DOHH2 (cell line): ENCODE data around the gene MDM1.

Source experiments
- H3F3A ChIP-seq: fragments of 200-600 bp; sonication (generic), shearing (Covaris generic); 2 replicates; pipeline ENCODE4 v1.6.0; 2016; ENCODE audit warnings: antibody characterized with exemption, mild to moderate bottlenecking; ENCODE audit not compliant: control insufficient read depth, insufficient read depth
- H3K27ac ChIP-seq: fragments of 200-600 bp; sonication (generic); 2 replicates; pipeline ENCODE4 v1.5.1; 2014; ENCODE audit warnings: low read depth, mild to moderate bottlenecking, low read length, moderate library complexity
- H3K27me3 ChIP-seq: fragments of 200-600 bp; sonication (generic); 2 replicates; pipeline ENCODE4 v1.6.1; 2014; ENCODE audit warnings: mild to moderate bottlenecking, low read length, mixed read lengths; ENCODE audit not compliant: control insufficient read depth
- H3K36me3 ChIP-seq: fragments of 200-600 bp; sonication (generic); 2 replicates; pipeline ENCODE4 v1.6.1; 2014; ENCODE audit warnings: mild to moderate bottlenecking, low read length, moderate library complexity, mixed read lengths; ENCODE audit not compliant: control insufficient read depth
- H3K4me1 ChIP-seq: fragments of 200-600 bp; sonication (generic); 2 replicates; pipeline ENCODE4 v1.6.1; 2014; ENCODE audit warnings: mild to moderate bottlenecking, low read length, mixed read lengths; ENCODE audit not compliant: control insufficient read depth
- H3K4me2 ChIP-seq: fragments of 200-600 bp; sonication (generic); 2 replicates; pipeline ENCODE4 v1.6.0; 2014; ENCODE audit warnings: mild to moderate bottlenecking, low read length, moderate library complexity
- H3K4me3 ChIP-seq: fragments of 200-600 bp; sonication (generic); 2 replicates; pipeline ENCODE4 v1.5.1; 2014; ENCODE audit warnings: mild to moderate bottlenecking, low read length, mixed read lengths
- H3K79me2 ChIP-seq: fragments of 200-600 bp; sonication (generic); 2 replicates; pipeline ENCODE4 v1.6.1; 2014; ENCODE audit warnings: mild to moderate bottlenecking, low read length, mixed read lengths; ENCODE audit not compliant: control insufficient read depth
- H3K9me2 ChIP-seq: fragments of 200-600 bp; sonication (generic); replicated peaks from 2 replicates; pipeline ENCODE4 v1.6.1; 2014; ENCODE audit warnings: mild to moderate bottlenecking, low read length, mixed read lengths; ENCODE audit not compliant: control insufficient read depth
- H3K9me3 ChIP-seq: fragments of 200-600 bp; sonication (generic); 2 replicates; pipeline ENCODE4 v1.6.1; 2014; ENCODE audit warnings: antibody characterized with exemption, low read length, mixed read lengths; ENCODE audit not compliant: control insufficient read depth, insufficient read depth
- H4K20me1 ChIP-seq: fragments of 200-600 bp; sonication (generic); 2 replicates; pipeline ENCODE4 v1.6.0; 2014; ENCODE audit warnings: low read depth, mild to moderate bottlenecking, antibody characterized with exemption, low read length, moderate library complexity; ENCODE audit not compliant: control insufficient read depth, insufficient read depth
- EZH2phosphoT487 ChIP-seq: fragments of 200-600 bp; sonication (generic); IDR thresholded peaks from 2 replicates; pipeline ENCODE4 v1.6.1; 2017; ENCODE audit warnings: borderline replicate concordance, mild to moderate bottlenecking, antibody characterized with exemption, low read length, moderate library complexity, mixed read lengths
- TF ChIP-seq, protein P1 (sequence below): fragments of 200-600 bp; sonication (generic); IDR thresholded peaks from one replicate; pipeline ENCODE4 v1.5.1; 2014; ENCODE audit warnings: antibody characterized with exemption, mild to moderate bottlenecking, low read depth, low read length; ENCODE audit not compliant: poor library complexity, severe bottlenecking

Gene MDM1

DNA sequence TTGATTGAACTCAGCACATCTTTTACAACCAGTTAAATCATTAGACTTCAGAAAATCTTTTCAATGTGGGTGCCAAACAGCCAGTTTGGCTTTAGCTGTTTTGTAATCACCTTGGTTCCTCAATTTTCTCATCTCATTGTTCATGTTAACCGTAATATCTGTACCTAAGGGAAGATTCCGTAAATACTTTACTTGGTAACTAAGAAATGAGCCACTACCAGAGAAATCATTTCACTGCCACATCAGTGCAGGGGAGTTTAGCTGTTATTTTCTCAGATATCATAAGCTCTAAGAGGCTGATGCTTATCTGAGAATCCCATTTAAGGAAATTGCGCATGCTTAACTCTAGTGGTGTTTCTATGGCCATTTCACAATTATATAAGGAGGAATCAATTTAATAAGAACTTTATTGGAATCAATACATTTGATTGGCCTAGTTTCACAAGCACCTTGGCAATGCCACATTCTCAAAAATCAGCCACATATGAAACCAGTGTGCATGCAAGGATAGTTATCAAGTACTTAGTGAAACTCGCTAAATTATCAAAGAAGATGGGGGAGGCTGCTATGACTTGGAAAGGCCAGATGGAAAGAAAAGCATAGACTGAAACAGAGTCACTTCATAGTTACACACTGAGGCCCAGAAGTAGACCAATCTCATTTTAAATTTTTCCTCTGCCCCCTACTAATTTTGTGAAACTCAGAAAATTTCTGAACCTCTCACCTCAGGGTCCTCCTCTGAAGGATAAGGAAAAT is 50.7 kb downstream of the MDM1 start:
- TF ChIP-seq EZH2phosphoT487, result no peak
- TF ChIP-seq, protein P1, sequence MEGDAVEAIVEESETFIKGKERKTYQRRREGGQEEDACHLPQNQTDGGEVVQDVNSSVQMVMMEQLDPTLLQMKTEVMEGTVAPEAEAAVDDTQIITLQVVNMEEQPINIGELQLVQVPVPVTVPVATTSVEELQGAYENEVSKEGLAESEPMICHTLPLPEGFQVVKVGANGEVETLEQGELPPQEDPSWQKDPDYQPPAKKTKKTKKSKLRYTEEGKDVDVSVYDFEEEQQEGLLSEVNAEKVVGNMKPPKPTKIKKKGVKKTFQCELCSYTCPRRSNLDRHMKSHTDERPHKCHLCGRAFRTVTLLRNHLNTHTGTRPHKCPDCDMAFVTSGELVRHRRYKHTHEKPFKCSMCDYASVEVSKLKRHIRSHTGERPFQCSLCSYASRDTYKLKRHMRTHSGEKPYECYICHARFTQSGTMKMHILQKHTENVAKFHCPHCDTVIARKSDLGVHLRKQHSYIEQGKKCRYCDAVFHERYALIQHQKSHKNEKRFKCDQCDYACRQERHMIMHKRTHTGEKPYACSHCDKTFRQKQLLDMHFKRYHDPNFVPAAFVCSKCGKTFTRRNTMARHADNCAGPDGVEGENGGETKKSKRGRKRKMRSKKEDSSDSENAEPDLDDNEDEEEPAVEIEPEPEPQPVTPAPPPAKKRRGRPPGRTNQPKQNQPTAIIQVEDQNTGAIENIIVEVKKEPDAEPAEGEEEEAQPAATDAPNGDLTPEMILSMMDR, result no peak
- Histone ChIP-seq H3K9me2 (no peaks in the 10 kb centered on the region), H3K27me3 (peaks cover 3% of the 10 kb centered on the region; the same call in 1 of the 2 replicates), H3K9me3 (no peaks in the 10 kb centered on the region), H3K36me3 (no peaks in the 10 kb centered on the region), H3F3A (no peaks in the 10 kb centered on the region), H3K4me1 (no peaks in the 10 kb centered on the region), H3K79me2 (no peaks in the 10 kb centered on the region), H3K4me3 (no peak overlapping the region), H3K27ac (no peak overlapping the region), H3K4me2 (no peak overlapping the region), H4K20me1 (no peaks in the 10 kb centered on the region)

DNA sequence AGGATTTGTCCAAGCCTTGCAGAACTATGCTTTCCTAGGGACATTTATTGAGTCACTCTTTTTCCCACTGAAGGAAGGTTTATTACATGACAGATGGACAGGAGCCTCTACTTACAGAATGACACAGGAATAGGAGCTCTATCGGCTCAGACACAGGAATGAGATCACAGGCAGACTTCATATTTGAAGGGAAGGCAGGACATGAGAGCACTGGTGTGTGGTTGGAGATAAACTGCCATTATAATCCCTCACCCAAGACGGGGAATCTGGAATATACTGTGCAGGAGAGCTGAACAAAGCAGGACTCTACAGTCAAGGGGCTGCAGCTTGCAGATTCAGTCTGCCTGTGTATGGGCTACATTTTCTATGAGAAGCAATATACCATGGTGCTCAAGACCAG is 51.9 kb downstream of the MDM1 start:
- H3K4me2 ChIP-seq, result no peak overlapping the region
- H3K4me3 ChIP-seq, result no peak overlapping the region
- no peaks in the 10 kb centered on the region for H3K9me3 ChIP-seq
- no peaks in the 10 kb centered on the region for H3K36me3 ChIP-seq
- H3K27me3 ChIP-seq, result peaks cover 3% of the 10 kb centered on the region; the same call in 1 of the 2 replicates
- no peaks in the 10 kb centered on the region for H3K4me1 ChIP-seq
- H4K20me1 ChIP-seq, result no peaks in the 10 kb centered on the region
- H3K27ac ChIP-seq, result no peak overlapping the region
- no peak for TF ChIP-seq EZH2phosphoT487
- TF ChIP-seq, protein P1, result no peak
- H3K9me2 ChIP-seq, result no peaks in the 10 kb centered on the region; the same call in 1 of the 2 replicates
- H3F3A ChIP-seq, result no peaks in the 10 kb centered on the region
- H3K79me2 ChIP-seq, result no peaks in the 10 kb centered on the region

DNA sequence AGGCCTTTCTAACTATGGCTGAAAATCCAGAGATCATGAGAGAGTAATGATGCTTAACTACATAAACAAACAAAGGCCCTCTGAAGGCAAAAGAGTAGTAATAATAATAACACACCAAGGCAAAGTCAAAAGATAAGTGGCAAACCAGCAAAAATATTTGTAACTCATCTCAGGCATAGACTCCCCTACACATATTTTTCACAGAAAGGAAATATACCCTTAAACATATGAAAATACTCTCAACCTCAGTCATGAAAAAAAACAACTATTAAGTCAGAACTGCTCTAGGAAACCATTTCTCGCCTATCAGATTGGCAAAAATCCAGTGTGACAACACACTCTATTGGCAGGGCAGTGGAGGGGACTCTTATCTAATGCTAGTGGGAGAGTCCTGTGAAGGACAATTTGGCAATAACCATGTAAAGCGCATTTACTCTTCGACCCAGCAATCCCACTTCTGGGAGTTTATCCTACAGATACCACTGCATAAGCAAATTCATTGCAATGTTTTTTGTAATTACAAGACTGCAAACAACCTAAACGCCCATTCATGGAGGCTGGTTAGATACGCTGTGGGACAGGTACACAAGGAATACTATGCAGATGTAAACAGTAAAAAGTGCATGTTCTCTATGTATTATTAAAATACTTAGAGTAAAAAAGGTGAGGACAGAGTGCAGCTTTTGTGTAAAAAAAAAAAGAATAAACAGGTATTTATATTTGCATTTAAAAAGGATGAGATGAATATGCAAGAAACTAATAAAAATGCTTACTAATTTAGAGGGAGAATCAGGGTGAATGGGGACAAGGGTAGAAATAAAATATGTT is 52.7 kb downstream of the MDM1 start:
- H3K27me3 ChIP-seq, result peaks cover 3% of the 10 kb centered on the region; the same call in 1 of the 2 replicates
- no peaks in the 10 kb centered on the region for H3K79me2 ChIP-seq
- no peaks in the 10 kb centered on the region for H3K4me1 ChIP-seq
- no peaks in the 10 kb centered on the region for H3K36me3 ChIP-seq
- H3K4me3 ChIP-seq, result no peak overlapping the region
- no peaks in the 10 kb centered on the region for H4K20me1 ChIP-seq
- H3K9me2 ChIP-seq, result no peaks in the 10 kb centered on the region; the same call in 1 of the 2 replicates
- no peak overlapping the region for H3K27ac ChIP-seq
- H3K4me2 ChIP-seq, result no peak overlapping the region
- TF ChIP-seq, protein P1, result no peak
- no peak for TF ChIP-seq EZH2phosphoT487
- H3F3A ChIP-seq, result no peaks in the 10 kb centered on the region
- H3K9me3 ChIP-seq, result no peaks in the 10 kb centered on the region
